ENCODE data around the gene RAB6A. TPM values are rescaled to one million over a fixed set of nuclear protein-coding genes. Genes with fewer than 3 reads are reported as not detected.
"Not testable (repeated sequence)": the region's sequence is repeated elsewhere in the genome, so short reads cannot be mapped to it uniquely, and the experiment has no call there.

RAB6A gene
- total RNA-seq = 356 TPM

- peak; percentile 99 for DNase-seq
Observed at GRCh38 chr11:73760679-73761402, at the start of gene RAB6A. RAB6A (minus strand) TSS chr11:73761074; CDS start chr11:73760635, 439 bp downstream.

- DNase-seq = no peak
Observed at GRCh38 chr11:73810637-73811036, 49.8 kb upstream of the RAB6A start.

GRCh38 chr11:73808052-73808451 lies 47.2 kb upstream of the RAB6A start:
- DNase-seq = no peak

- no peak for DNase-seq
Observed at GRCh38 chr11:73804712-73805111, 43.8 kb upstream of the RAB6A start.

- DNase-seq = no peak
Observed at GRCh38 chr11:73801136-73801535, 40.3 kb upstream of the RAB6A start.

GRCh38 chr11:73800276-73800806 lies 39.5 kb upstream of the RAB6A start:
- DNase-seq = no peak

- DNase-seq = peak; percentile 37
Observed at GRCh38 chr11:73797457-73797856, 36.6 kb upstream of the RAB6A start.

GRCh38 chr11:73795925-73796632 lies 35.2 kb upstream of the RAB6A start:
- DNase-seq = peak; percentile 43

GRCh38 chr11:73792584-73792983 lies 31.7 kb upstream of the RAB6A start:
- DNase-seq = no peak

- DNase-seq = no peak
Observed at GRCh38 chr11:73789279-73789670, 28.4 kb upstream of the RAB6A start.

GRCh38 chr11:73787643-73788558 lies 27.0 kb upstream of the RAB6A start, which contains the start of gene MRPL48:
MRPL48 (plus strand) TSS chr11:73787874; CDS start chr11:73787972, 98 bp downstream.
- peak; percentile 80 for DNase-seq

- no peak for DNase-seq
Observed at GRCh38 chr11:73787051-73787642, 26.3 kb upstream of the RAB6A start.

- not testable (repeated sequence) for DNase-seq
Observed at GRCh38 chr11:73785467-73785866, 24.6 kb upstream of the RAB6A start.

GRCh38 chr11:73784734-73785133 lies 23.9 kb upstream of the RAB6A start:
- DNase-seq = no peak

- DNase-seq = no peak
Observed at GRCh38 chr11:73784080-73784634, 23.3 kb upstream of the RAB6A start.

GRCh38 chr11:73783483-73784020 lies 22.7 kb upstream of the RAB6A start:
- DNase-seq = no peak

- no peak for DNase-seq
Observed at GRCh38 chr11:73781303-73781702, 20.4 kb upstream of the RAB6A start.

GRCh38 chr11:73779084-73779902 lies 18.4 kb upstream of the RAB6A start:
- DNase-seq = peak; percentile 100

- not testable (repeated sequence) for DNase-seq
Observed at GRCh38 chr11:73770811-73771210, 9.9 kb upstream of the RAB6A start.

GRCh38 chr11:73766763-73767162 lies 5.9 kb upstream of the RAB6A start:
- DNase-seq = no peak

Data from occipital lobe (tissue), 2 donors.